HG02798 (cell line): Measurements from ENCODE around the gene QRSL1.
A peak's percentile ranks its signal among the peaks of the same experiment; 100 is the strongest.
"Not testable (repeated sequence)": the region's sequence is repeated elsewhere in the genome, so short reads cannot be mapped to it uniquely, and the experiment has no call there.

Source experiments
- ATAC-seq: cut with Tn5 transposase; IDR thresholded peaks from one replicate; pipeline ENCODE4 v1.9.1; 2021; ENCODE audit warnings: mild to moderate bottlenecking; ENCODE audit not compliant: unreplicated experiment, poor library complexity

QRSL1 gene

DNA sequence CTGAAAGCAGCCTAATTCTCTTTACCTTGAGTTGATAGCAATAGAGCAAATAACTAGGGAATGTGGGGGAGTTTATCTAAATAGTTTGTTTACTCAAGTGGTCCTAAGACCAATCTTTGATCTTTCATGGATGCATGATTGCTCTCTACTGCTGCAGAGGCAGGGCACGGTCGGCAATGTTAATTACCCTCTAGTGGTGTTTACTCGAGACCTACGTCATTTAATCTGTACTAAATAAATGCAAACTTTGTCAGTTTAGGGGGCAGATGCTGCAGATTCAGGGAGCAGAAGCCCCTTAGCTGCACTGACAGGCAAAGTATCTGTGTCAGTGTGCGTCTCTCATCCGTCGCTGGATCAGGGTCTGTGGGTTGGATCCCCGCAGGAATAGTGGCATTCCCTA is 7.0 kb upstream of the QRSL1 start:
- no peak for ATAC-seq

DNA sequence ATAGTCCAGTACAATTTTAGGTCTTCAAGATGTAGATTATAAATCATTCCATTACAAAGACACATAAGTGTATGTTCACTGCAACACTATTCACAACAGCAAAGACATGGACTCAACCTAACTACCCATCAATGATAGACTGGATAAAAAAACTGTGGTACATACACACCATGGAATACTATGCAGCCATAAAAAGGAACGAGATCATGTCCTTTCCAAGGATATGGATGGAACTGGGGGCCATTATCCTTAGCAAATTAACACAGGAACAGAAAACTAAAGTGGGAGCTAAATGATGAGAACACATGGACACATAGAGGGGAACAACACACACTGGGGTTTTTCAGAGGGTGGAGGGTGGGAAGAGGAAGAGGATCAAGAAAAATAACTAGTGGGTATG is 6.3 kb upstream of the QRSL1 start:
- ATAC-seq = no peak

DNA sequence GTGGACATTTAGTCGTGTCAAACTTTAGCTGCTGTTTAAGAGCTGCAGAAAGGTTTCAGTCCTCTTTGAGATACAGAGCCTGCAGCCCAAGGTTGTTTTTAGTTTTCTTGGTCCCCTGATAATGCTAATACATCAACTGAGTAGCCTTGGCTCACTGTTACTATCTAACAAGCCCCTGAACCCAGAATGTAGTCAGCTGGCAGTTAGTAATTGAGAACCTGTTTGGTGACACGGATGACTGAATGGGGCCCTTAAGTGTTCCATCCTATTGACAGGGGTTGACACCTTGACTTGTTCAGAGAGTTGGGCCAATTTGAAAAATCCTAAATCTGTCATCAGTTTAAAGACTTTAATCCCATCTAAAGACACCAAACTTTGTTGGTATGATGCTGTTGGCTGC is 2.9 kb upstream of the QRSL1 start:
- no peak for ATAC-seq

DNA sequence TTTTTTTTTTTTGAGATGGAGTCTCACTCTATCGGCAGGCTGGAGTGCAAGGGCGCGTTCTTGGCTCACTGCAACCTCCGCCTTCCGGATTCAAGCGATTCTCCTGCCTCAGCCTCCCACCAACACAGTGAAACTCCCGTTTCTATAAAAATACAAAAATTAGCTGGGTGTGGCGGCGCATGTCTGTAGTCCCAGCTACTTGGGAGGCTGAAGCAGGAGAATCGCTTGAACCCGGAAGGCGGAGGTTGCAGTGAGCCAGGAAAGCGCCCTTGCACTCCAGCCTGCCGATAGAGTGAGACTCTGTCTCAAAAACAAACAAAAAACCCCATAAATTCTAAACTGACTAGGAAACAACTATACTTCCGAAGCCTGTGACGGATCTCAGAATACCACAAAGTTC is 1.6 kb upstream of the QRSL1 start:
- ATAC-seq = not testable (repeated sequence)

DNA sequence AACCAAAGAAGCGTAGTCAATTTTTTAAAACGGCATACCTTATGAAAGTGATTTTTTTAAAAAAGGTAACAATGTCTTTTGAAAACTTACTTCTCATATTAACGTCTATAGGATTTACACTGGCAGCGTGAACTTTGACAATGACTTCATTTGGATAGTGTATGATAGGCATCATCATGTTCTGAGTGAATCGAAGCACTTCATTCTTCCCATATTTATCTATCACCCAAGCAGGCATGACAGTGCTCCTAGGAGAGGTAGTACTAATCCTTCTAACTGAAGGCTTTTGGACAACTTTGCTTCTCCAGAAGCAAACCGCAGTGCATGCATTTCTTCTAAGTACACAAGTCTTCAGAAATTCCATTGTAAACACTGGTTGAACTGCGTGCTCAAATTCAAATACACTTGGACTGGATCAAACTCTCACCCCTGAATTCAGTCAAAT is 698 bp upstream of the QRSL1 start:
- no peak for ATAC-seq

DNA sequence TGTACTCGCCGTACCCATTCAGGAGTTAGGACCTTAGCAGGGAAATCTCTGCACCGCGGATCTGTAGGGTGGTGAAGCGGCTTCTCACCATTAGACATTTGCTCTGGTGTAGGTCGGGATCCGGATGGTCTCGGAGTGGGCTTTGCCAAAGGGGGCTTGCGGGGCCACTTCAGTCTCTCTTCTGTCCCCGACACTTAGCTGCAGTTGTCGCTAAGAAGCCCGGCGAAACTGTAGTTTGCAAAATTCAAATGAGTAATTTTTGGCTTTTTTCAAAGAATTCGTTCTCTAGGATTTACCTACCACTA is 433 bp downstream of the QRSL1 start:
- no peak for ATAC-seq

DNA sequence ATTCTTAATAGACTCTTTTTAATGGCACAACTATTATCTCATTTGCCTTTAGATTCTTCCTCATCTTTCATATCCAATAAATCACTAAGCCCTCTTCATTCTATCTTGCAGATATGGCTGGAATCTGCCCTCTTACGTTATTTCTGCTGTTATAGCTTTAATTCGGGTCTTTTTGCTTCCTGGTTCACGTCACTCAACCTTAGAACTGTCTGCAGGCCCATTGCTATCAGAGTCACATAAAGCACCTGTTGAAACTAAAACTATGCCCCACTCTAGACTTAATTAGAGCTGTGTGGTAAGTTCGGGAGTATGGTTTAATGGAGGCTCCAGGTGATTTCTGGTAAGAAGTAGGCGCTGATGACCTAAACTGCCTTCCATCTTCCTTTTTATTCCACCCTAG is 988 bp downstream of the QRSL1 start:
- ATAC-seq = no peak

DNA sequence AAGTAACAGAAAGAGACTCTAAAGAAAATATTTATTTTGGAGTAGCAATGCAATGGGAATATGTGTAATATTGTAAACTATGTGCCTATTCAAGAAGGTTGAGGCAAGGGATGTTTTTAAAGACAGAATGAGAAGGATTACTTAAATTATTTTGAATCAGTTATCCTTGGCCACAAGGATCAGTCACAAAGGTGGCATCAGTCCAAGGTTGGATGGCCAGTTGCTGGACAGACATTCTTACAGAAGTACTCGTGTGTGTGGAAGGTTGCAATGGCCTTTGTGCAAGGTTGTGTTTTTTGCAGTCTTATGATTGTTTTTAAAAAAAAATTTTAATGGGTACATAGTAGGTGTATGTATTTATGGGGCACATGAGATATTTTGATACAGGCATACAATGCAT is 2.0 kb downstream of the QRSL1 start:
- no peak for ATAC-seq

DNA sequence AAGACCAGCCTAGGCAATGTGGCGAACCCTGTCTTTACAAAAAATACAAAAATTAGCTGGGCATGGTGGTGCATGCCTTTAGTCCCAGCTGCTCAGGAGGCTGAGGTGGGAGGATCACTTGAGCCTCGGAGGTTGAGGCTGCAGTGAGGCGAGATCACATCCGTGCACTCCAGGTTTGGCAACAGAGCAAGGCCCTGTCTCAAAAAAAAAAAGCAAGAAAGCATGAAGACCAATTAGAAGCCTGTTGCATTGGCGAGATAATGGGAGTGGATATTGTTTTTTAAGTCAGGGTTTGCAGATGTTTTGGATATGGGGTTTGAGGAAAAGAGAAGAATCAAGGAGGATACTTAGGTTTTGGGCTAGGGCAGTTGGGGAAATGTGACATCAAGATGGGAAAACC is 5.2 kb downstream of the QRSL1 start:
- no peak for ATAC-seq

DNA sequence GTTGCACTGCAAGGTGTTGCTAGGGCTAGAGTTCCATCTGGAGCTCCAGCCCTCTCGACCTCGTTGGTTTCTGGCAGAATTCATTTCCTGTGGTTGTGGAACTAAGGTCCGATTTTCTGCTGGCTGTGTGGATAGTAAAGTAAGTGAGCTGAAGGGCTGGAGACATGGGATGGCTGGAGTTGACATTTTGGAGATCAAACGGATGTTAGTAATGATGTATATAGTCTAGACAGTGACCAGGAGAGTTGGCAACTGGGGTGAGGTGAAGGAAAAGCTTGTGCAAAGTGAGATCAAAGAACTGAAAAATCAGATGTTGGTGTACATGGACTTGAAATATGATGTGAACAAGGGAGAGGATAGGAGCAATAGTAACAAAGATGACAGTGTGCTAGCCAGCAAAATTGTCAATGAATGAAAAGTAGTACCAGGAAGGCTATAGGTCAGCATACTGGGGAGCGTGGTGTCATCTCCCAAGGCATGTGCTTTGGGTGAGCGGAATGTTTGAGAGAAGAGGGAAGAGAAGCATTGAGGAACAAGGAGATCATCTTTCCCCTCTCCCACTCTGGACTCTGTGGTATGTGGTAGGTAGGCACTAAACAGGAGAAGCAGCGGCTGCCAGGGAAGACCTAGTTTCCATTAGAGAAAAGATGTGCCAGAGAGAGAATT is 7.8 kb downstream of the QRSL1 start:
- ATAC-seq = peak; percentile 30

DNA sequence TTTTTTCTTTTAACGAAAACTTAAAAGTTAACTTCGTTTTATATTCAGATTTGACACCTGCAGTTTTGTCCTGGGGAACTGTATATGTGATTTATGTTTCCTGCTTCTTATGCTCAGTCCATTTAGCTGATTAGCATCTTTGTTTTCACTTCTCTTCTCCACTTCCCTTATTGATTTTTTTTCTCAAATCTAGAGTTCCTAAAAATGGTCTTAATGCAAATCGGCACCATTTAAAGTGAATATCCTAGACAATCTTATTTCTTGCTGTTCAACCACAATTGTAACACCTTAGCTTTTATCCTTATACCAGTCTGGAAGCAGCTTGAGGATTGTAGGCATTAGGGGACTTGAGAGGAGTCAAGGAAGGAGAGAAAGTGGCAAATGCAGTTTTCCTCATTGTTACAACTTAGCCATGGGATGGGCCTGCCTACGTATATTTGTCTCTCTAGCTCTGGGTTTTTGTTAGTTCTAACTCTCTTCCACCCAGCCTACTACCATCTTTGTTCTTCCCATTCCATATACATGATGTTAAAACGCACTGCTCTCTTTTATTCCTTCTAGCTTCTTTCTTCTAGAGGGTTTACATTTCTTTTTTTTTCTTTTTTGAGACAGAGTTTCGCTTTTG is 8.5 kb downstream of the QRSL1 start:
- ATAC-seq = peak; percentile 81

DNA sequence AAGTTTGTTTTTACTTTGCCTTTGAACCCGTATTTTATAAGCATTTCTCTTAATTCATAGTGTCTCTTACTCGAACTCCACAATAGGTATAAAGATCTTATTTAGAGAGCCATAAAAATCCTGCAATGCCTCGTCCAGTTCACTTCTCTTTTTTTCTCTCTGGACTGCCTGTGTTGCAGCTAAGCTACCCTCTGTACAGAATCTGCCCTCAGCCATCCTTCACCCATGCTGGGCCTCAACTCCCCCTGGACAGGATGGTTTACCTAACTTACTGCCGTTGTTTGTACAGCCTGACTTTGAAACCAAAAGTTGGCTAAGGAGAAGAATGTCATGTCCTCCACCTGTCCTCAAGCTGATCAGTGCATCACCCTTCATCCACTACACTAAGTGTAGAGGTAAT is 10.4 kb downstream of the QRSL1 start:
- no peak for ATAC-seq

DNA sequence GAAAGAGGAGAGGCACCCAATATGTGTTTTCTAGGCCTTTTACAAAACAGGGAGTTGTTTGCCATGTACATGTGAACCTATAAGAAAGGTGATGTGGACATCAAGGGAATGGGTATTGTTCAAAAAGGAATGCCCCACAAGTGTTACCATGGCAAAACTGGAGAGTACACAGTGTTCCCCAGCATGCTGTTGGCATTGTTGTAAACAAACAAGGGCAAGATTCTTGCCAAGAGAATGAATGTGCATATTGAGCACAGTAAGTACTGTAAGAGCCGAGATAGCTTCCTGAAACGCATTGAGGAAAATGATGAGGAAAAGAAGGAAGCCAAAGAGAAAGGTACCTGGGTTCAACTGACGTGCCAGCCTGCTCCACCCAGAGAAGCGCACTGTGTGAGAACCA is 13.1 kb downstream of the QRSL1 start:
- ATAC-seq = no peak

DNA sequence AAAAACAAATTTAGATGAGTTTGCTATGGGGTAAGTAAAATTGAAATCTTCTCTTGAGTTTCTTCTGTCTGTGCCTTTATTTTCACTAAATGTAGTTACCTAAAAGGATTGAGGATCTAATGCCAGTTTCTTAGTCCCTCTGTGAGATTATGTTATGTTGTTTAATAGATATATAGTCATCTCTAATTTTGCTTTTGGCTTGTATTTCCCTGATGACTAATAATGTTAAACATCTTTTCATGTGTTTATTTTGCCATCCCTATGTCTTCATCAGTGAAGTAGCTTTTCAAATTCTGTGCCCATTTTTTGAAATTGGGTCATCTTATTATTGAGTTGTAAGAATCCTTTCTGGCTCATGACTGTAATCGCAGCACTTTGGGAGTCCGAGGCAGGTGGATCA is 13.7 kb downstream of the QRSL1 start:
- no peak for ATAC-seq

DNA sequence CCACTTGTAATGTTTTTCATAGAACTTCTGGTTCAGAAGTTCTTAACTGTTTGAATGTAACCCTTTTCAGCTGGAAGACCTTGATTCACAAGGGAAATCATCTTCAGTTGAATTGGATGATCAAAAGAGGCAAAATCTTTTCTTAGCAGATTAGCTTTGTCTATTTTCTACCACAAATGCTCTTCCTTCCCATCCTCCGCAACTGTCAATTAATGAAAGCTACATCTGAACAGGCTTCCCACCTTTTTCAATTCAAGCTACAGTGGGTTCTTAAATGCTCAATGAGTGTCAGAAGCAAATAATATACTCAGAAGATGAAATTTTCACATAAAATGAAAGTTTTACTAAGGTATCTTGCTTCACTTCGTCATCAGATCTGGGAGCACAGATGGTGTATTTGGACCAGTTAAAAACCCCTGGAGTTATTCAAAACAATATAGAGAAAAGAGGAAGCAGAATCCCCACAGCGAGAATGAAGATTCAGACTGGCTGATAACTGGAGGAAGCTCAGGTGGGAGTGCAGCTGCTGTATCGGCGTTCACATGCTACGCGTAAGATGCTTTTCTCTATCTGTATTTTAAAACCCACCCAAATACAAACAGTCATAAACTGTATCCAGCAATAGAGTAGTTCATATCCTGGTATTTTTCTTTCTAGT is 19.4 kb downstream of the QRSL1 start:
- peak; percentile 81 for ATAC-seq

DNA sequence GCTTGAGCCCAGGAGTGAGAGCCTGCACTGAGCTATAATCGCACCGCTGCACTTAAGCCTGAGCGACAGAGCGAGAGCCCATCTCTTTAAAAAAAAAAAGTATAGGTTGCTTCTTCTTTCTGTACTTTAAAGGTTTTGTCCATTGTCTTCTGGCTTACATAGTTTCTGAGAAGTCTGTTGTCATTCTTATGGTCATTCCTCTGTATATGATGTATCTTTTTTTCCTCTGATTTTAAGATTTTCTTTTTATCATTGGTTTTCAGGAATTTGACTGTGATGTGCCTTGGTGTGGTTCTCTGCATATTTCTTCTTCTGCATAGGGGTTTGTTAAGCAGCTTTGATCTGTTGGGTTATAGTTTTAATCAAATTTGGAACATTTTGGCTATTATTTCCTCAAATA is 29.1 kb downstream of the QRSL1 start:
- no peak for ATAC-seq

DNA sequence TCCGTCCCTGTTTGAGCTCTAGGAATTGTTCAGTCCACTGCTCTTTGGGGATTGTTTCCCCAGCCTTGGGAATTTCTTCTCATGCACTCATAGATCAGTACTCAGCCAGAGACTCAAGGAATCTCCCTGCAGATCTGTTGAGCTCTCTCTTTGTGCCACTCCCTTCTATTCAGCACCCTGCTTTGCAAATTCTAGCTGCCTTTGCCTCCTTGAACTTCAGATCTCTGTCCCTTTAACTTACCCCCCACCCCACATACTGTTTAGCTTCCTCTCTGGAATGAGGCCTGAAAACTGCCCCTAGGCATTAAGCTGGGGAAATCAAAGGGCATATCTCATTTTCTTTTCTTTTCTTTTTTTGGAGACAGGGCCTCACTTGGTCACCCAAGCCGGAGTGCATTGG is 30.5 kb downstream of the QRSL1 start:
- no peak for ATAC-seq

DNA sequence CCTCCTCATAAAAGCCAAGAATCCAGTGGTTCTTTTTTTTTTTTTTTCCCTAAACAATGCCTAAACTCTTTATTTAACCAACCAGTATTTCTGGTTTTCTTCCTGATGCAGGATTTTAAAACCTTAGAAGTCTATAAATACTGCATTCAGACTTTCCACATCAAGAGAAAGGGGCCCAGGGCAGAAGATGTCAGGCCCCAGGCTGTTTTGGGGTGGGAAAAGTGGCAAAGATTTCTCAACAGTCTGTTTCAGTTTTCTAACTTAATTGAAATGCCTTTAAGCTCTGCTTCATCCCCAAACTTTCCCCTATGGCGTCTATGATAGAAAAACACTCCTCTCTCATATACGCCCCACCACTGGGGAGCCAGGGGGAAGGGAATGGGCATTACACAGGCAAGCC is 33.1 kb downstream of the QRSL1 start:
- ATAC-seq = no peak

DNA sequence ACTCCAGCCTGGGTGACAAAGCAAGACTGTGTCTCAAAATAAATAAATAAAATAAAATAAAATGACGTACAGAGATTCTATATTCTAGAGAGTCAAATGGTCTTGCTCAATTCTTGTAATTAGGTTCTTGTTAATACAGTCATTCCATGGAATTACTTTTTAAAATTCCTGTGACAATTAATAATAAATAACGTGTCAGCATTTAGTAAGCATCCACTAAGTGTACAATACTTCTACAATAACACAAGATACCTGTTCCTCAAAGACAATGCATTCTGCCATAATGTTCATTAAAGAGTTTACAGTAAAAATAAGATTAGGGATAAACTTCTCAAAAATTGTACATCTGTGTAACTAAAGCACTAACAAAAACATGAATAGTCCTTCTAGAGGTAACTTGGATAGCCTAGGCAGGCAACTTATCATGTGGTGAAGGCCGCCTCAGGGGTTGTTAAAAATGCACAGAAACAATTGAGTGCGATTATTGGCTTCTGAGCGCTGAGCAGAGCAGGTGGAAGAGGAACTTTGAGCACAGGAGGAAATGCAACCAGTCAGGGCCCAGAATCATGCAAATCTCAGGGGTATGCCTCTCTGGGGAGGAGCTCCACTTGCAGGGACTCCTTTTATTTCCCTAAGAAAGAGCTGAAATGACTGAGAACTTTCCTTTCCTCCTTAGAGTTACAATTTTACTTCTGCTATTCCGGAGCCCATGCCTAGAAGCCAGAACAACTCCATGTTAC is 37.1 kb downstream of the QRSL1 start:
- peak; percentile 98 for ATAC-seq

DNA sequence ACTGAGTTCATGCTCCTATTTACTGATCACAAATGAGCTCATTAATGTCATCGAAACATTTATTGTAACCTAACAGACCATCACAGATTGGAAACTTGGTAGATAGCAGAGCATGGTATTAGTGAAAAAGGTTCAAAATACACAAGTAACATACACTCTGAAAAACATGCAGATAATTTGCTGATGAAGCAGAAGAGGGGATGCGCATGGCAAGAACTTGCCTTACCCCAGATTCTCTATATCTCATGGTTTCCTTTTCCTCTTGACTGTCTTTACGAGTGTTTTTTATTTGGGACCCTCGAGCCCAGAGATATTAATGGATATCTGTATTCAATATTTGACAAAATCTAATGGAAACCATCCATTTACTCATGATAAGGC is 37.6 kb downstream of the QRSL1 start:
- no peak for ATAC-seq

DNA sequence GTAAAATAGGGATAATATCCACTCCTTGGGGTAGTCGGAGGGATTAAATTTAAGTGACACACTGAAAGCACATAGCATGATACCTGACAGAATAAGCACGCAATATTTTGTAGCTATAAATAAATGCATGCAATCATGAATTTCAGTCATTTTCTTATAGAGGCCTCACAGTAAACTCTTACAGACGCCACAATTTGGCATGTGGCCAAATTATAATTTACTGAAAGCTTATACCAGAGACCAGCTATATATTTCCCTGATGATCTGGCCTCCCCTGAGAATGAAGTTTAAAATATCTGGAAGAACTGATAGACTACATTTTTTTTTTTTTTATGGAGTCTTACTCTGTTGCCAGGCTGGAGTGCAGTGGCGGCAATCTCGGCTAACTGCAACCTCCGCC is 40.9 kb downstream of the QRSL1 start:
- ATAC-seq = no peak
